ENCODE measurements around the gene KDM6A. TPM values are rescaled to one million over a fixed set of nuclear protein-coding genes. Genes with fewer than 3 reads are reported as not detected.
A peak's percentile ranks its signal among the peaks of the same experiment; 100 is the strongest.

Gene KDM6A
- total RNA-seq, 1 experiment from 2014 or later, result 42.8 TPM

GRCh38 chrX:44952329-44953027, 79.5 kb downstream of the KDM6A start:
- peaks cover 28 to 43% of the 10 kb centered on the region in 2 experiments for H3K4me1 Mint-ChIP-seq
- Histone ChIP-seq H3K79me2 (ENCODE audit: insufficient read depth, low read length) (peaks cover 40% of the 10 kb centered on the region; the same call in 1 of the 2 replicates), H3K27ac (ENCODE audit: insufficient read length, low read depth, low read length) (no peak overlapping the region)

More at GRCh38 chrX:44952329-44953027, 79.5 kb downstream of the KDM6A start:
- Histone ChIP-seq H3K23ac (ENCODE audit: insufficient read length, low read depth, low read length) (no peak overlapping the region), H3K56ac (ENCODE audit: insufficient read length, low read depth, low read length) (no peak overlapping the region), H3K18ac (ENCODE audit: insufficient read length, low read depth, low read length) (peak overlapping the region; percentile 58), H3T11ph (ENCODE audit: low read length) (no peak overlapping the region), H3K4ac (ENCODE audit: low read depth, low read length) (no peak overlapping the region), H2BK20ac (ENCODE audit: low read depth, low read length, poor library complexity, severe bottlenecking) (no peak overlapping the region), H2AFZ (ENCODE audit: low read length) (no peak overlapping the region), H3K27me3 (ENCODE audit: insufficient read depth, low read length) (no peaks in the 10 kb centered on the region), H3K79me1 (ENCODE audit: insufficient read depth, low read depth, low read length, poor library complexity, severe bottlenecking) (no peaks in the 10 kb centered on the region), H2BK5ac (ENCODE audit: insufficient read length, low read length) (no peak overlapping the region), H3K9ac (ENCODE audit: extremely low read depth, insufficient read length, low read length) (peak overlapping the region; percentile 99), H4K20me1 (ENCODE audit: control insufficient read depth, insufficient read depth, insufficient read length) (no peaks in the 10 kb centered on the region), H3K4me2 (ENCODE audit: insufficient read depth, insufficient read length, low read length) (peak overlapping the region; percentile 95), H2AK5ac (ENCODE audit: insufficient read length, low read length) (no peak overlapping the region), H3K9me3 (ENCODE audit: control insufficient read depth, low read depth, low read length) (peaks cover 7% of the 10 kb centered on the region), H4K8ac (replicated peaks; ENCODE audit: insufficient read length, low read depth, low read length) (no peak overlapping the region), H2BK120ac (ENCODE audit: low read depth, low read length, poor library complexity, severe bottlenecking) (no peak overlapping the region), H3K4me1 (ENCODE audit: insufficient read depth, low read length) (peaks cover 2% of the 10 kb centered on the region; the same call in 1 of the 2 replicates), H2BK12ac (ENCODE audit: insufficient read length, low read depth, low read length) (no peak overlapping the region), H4K5ac (ENCODE audit: insufficient read length, low read depth, low read length) (no peak overlapping the region), H2BK15ac (ENCODE audit: low read depth, low read length) (no peak overlapping the region), H4K91ac (ENCODE audit: insufficient read length, low read depth, low read length) (no peak overlapping the region), H3K14ac (ENCODE audit: insufficient read depth, low read length) (no peak overlapping the region), H3K23me2 (ENCODE audit: insufficient read length, low read depth, low read length, poor library complexity, severe bottlenecking) (peaks cover 3% of the 10 kb centered on the region)
- Mint-ChIP-seq H3K36me3 (ENCODE audit: insufficient read depth in 1 of 3, low read depth in 3 of 3) (peaks cover 7 to 18% (median 10%) of the 10 kb centered on the region in 3 experiments), H3K4me3 (peak overlapping the region; percentile 60 to 90), H3K27ac (peak overlapping the region in 2 of 3 experiments; percentile 95 to 96; a peak in 4 of 7 replicates), H3K27me3 (ENCODE audit: low read depth) (no peaks in the 10 kb centered on the region), H3K9me3 (peaks cover 54 to 65% of the 10 kb centered on the region in 2 experiments)
- no peak for DNase-seq
- no CpG with 5 or more reads among the region's 19 CpGs for WGBS (ENCODE audit: extremely low coverage, insufficient read length, low lambda C conversion rate)
- TF ChIP-seq CTCF (conservative IDR thresholded peaks at IDR 0.05), result no peak
